ENCODE results near the gene SRSF6.
"Not testable (repeated sequence)": the region's sequence is repeated elsewhere in the genome, so short reads cannot be mapped to it uniquely, and the experiment has no call there.

SRSF6 gene

DNA sequence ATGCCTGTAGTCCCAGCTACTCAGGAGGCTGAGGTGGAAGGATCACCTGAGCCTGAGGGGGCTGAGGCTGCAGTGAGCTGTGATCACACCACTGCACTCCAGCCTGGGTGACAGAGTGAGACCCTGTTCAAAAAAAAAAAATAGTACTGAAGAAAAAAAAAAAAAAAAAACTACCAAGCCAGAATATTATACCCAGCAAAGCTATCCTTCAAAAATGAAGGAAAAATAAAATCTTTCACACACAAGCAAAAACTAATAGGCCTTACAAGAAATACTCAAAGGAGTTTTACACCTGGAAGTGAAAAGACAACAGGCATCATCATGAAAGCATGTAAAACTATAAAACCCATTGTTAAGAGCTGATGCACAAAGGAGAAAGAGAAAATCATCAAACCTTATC is 37.5 kb upstream of the SRSF6 start:
- no peak for DNase-seq (ENCODE audit: low spot score)
- ChIA-PET CTCF (interaction anchor here (0.8 kb wide), 1 partner anchor 121 kb away, joined by 5 read pairs; no protein-coding TSS in a partner anchor), POLR2A (ENCODE audit: low non-redundant PET) (interaction anchor here (0.6 kb wide), 1 partner anchor 170 kb away, joined by 3 read pairs; no protein-coding TSS in a partner anchor)
- no peak overlapping the region for H3K27ac ChIP-seq
- TF ChIP-seq CTCF (conservative IDR thresholded peaks at IDR 0.05; ENCODE audit: low read depth) = no peak

GRCh38 chr20:43420913-43421312 is 36.8 kb upstream of the SRSF6 start:
- POLR2A ChIA-PET (ENCODE audit: low non-redundant PET); DNase-seq (ENCODE audit: low spot score); H3K27ac ChIP-seq: not testable (repeated sequence)
- CTCF ChIA-PET = interaction anchor here (0.6 kb wide), 1 partner anchor 815 kb away, joined by 8 read pairs; no protein-coding TSS in a partner anchor

DNA sequence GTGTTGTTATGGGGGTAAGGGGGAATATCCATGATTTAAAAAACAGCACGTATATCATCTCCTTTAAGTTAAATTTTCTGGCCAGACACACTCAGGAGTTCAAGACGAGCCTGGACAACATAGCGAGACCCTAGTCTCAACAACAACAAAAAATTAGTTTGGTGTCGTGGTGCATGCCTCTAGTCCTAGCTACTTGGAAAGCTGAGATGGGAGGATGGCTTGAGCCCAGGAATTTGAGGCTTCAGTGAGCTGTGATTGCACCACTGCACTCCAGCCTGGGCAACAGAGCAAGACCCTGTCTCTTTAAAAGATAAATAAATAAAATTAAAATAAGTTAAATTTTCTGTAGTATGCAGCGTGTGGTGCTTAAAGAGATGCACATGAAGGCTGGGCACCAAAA is 31.5 kb upstream of the SRSF6 start:
- H3K27ac ChIP-seq = no peak overlapping the region
- DNase-seq (ENCODE audit: low spot score) = no peak
- TF ChIP-seq CTCF (conservative IDR thresholded peaks at IDR 0.05; ENCODE audit: low read depth) = no peak
- POLR2A ChIA-PET (ENCODE audit: low non-redundant PET) = no interaction called here
- CTCF ChIA-PET = no interaction called here

DNA sequence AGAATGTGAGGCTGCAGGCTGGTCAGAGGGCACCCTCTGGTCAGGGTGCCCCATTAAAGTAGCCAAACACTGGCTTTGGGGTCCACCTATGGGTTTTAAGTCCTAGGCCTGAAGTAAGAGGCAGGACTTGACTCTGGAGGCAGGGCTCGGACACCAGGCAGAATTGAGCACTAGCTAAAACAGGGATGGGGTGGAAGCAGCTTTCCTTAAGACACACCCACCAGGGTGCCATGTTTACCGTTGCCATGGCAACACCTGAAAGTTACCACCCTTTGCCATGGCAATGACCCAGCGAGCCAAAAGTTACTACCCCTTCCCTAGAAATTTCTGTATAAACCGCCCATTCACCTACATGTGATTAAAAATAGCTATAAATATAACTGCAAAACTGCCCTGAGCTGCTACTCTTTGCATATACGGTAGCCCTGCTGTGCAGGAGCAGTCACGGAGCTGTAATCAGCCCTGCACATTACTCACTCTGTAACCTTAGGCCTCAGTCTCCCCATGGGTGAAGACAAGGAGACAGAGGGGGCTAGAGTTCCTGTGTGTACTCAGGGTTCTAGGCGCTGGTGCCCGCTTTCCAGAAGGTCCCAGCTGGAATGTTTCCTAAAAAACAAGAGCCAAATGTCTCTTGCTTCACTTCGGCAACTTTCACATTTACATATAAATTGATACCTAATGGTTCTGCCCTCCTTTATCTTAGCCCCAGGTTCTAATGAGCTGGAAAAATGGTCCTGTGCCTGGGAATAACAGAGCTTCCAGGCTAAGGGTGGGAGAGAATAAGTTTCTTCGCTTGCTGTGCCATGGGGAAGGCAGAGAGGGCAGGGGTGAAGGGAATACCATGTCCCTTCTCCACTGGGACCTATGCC is 27.2 kb upstream of the SRSF6 start:
- H3K27ac ChIP-seq = no peak overlapping the region
- ChIA-PET CTCF (interaction anchor here (0.6 to 1.4 kb wide), 3 partner anchors 18 to 180 kb away, joined by 3 to 4 read pairs (median 3); no protein-coding TSS in a partner anchor), POLR2A (ENCODE audit: low non-redundant PET) (no interaction called here)
- DNase-seq (ENCODE audit: low spot score) = no peak
- no peak for TF ChIP-seq CTCF (conservative IDR thresholded peaks at IDR 0.05; ENCODE audit: low read depth)

DNA sequence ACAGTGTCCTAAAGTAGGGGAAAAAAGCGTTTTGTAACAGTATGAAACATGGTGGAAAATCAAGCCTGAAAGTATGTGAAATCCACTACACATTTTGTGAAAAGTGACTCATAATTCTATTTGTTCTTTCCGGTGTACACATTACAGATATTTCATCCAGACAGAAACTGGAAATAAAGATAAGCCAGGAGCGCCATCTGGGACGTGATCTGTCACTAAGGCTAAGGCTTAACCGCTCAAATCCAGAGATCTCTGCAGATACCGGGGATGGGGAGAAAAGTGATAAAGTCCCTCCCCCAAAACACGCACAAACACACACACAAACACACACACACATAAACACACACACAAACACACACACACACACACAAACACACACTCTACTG is 26.6 kb upstream of the SRSF6 start:
- no peak for TF ChIP-seq CTCF (conservative IDR thresholded peaks at IDR 0.05; ENCODE audit: low read depth)
- no peak for DNase-seq (ENCODE audit: low spot score)
- ChIA-PET POLR2A (ENCODE audit: low non-redundant PET) (no interaction called here), CTCF (interaction anchor here (1.0 kb wide), 1 partner anchor 56 kb away, joined by 3 read pairs; no protein-coding TSS in a partner anchor)
- H3K27ac ChIP-seq = no peak overlapping the region

- TF ChIP-seq CTCF (conservative IDR thresholded peaks at IDR 0.05; ENCODE audit: low read depth) = no peak
- H3K27ac ChIP-seq = no peak overlapping the region
- CTCF ChIA-PET = no interaction called here
- POLR2A ChIA-PET (ENCODE audit: low non-redundant PET) = no interaction called here
- no peak for DNase-seq (ENCODE audit: low spot score)
Measured at GRCh38 chr20:43432498-43432897, 25.2 kb upstream of the SRSF6 start.

- DNase-seq (ENCODE audit: low spot score) = no peak
- TF ChIP-seq CTCF (conservative IDR thresholded peaks at IDR 0.05; ENCODE audit: low read depth) = no peak
- CTCF ChIA-PET = interaction anchor here (0.5 to 1.0 kb wide), 2 partner anchors 10 to 15 kb away, joined by 3 to 5 read pairs; no protein-coding TSS in a partner anchor
- POLR2A ChIA-PET (ENCODE audit: low non-redundant PET) = no interaction called here
- H3K27ac ChIP-seq = no peak overlapping the region
Measured at GRCh38 chr20:43433250-43433854, 24.3 kb upstream of the SRSF6 start.
